Neutrophil (primary cell): ENCODE data around the gene RPTOR.

ENCODE experiments used
- H3K27ac ChIP-seq: fragments of 200-600 bp; sonication (generic); 2 replicates; pipeline ENCODE4 v1.5.1; 2016; ENCODE audit warnings: mild to moderate bottlenecking, moderate library complexity
- H3K27me3 ChIP-seq: fragments of 200-600 bp; sonication (generic); 2 replicates; pipeline ENCODE4 v1.6.0; 2016; ENCODE audit warnings: mild to moderate bottlenecking
- H3K36me3 ChIP-seq: fragments of 200-600 bp; sonication (generic); 2 replicates; pipeline ENCODE4 v1.5.1; 2017
- H3K4me1 ChIP-seq, 2 experiments: fragments of 200-600 bp in 1 of 2; sonication (generic) in 1 of 2; 1 replicate in 1 of 2; 2 replicates in 1 of 2; pipeline versions ENCODE4 v1.5.1 to v1.6.1; 2013 to 2016; ENCODE audit warnings: low read depth in 1 of 2, low read length in 1 of 2, mild to moderate bottlenecking in 1 of 2, moderate library complexity in 1 of 2; ENCODE audit not compliant: control insufficient read depth in 1 of 2, insufficient read depth in 1 of 2
- H3K4me3 ChIP-seq, 2 experiments: fragments of 200-600 bp in 1 of 2; sonication (generic) in 1 of 2; 1 replicate in 1 of 2; 2 replicates in 1 of 2; pipeline ENCODE4 v1.5.1; 2013 to 2016; ENCODE audit warnings: low read depth in 1 of 2, low read length in 1 of 2, mild to moderate bottlenecking in 1 of 2, moderate library complexity in 1 of 2
- H3K9me3 ChIP-seq: fragments of 200-600 bp; sonication (generic); 2 replicates; pipeline ENCODE4 v1.5.1; 2016
- TF ChIP-seq, protein P1 (sequence below): fragments of 200-600 bp; sonication (generic); IDR thresholded peaks from 2 replicates; pipeline ENCODE4 v1.5.1; 2016; ENCODE audit warnings: antibody characterized with exemption

RPTOR gene

DNA sequence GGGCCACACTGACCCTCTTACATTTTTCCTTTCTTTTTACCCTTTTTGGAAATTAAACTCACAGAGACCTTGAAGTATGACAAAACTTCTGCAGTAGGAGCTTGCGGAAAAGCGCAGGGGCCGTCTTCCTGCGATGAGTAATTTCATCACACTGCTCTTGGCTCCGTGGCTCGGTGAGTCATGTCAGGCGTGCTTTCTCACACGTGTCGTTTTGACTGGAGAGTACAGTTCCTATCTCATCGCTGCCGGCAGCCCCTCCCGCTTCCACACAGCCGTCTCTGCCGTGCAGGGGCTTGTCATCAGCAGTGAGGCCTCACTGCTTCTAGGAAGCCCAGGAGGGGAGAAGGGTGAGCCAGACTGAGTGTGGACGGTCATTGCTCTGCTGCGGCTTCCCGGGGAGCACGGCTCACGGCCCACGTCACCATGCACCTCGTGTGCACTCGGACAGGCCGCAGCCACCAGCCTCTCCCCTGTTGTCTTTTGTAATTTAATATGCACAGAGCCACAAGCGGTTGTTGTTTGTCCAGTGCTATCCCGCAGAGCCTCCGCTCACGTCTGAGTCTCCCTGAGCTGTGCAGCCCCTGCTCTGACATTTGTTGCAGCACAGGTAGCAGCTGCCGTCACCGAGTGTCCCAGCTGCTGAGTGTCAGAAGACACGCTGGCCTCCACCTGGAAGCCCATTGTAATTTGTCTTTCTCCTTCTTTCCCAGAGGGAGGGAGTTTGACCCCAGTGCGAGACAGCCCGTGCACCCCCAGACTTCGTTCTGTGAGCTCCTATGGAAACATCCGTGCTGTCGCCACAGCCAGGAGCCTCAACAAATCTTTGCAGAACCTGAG lies 347.6 kb downstream of the RPTOR start:
- TF ChIP-seq, protein P1, sequence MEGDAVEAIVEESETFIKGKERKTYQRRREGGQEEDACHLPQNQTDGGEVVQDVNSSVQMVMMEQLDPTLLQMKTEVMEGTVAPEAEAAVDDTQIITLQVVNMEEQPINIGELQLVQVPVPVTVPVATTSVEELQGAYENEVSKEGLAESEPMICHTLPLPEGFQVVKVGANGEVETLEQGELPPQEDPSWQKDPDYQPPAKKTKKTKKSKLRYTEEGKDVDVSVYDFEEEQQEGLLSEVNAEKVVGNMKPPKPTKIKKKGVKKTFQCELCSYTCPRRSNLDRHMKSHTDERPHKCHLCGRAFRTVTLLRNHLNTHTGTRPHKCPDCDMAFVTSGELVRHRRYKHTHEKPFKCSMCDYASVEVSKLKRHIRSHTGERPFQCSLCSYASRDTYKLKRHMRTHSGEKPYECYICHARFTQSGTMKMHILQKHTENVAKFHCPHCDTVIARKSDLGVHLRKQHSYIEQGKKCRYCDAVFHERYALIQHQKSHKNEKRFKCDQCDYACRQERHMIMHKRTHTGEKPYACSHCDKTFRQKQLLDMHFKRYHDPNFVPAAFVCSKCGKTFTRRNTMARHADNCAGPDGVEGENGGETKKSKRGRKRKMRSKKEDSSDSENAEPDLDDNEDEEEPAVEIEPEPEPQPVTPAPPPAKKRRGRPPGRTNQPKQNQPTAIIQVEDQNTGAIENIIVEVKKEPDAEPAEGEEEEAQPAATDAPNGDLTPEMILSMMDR: no peak

DNA sequence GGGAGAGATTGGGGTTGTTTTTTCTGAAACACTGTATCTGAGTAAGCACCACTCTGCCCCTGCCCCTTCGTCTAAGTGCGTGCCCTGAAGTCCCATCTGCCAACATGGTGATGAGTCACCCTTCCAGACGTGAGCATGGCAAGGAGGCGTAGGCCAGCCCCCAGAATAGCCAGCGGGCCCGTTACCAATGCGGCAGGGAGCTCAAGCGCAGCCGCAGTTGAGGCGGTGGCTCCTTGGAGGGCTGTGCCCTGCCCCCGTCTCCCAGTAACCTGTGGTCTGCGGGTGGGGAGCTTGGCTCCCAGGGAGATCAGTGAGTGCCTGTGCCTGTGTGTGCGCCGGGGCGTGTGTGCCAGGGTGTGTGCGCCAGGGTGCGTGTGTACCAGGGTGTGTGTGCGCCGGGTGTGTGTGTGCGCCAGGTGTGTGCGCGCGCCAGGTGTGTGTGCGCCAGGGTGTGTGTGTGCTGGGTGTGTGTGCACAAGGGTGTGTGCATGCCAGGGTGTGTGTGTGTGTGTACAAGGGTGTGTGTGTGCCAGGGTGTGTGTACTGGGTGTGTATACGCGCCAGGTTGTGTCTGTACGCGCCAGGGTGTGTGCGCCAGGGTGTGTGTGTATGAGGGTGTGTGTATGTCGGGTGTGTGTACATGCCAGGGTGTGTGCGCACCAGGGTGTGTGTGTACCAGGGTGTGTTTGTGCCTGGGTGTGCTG lies 348.4 kb downstream of the RPTOR start:
- Histone ChIP-seq H3K27me3 (no peaks in the 10 kb centered on the region), H3K36me3 (peaks cover 19% of the 10 kb centered on the region), H3K27ac (no peak overlapping the region), H3K4me1 (peaks cover 21 to 31% of the 10 kb centered on the region in 2 experiments), H3K4me3 (no peak overlapping the region), H3K9me3 (no peaks in the 10 kb centered on the region)
- TF ChIP-seq, protein P1: no peak

More for the DNA sequence above, 347.6 kb downstream of the RPTOR start:
- Histone ChIP-seq H3K36me3 (peaks cover 19% of the 10 kb centered on the region), H3K9me3 (no peaks in the 10 kb centered on the region), H3K4me1 (peaks cover 21 to 31% of the 10 kb centered on the region in 2 experiments), H3K27me3 (no peaks in the 10 kb centered on the region), H3K27ac (peak overlapping the region; percentile 69), H3K4me3 (peak overlapping the region in 1 of 2 experiments; percentile 28)

- H3K36me3 ChIP-seq: peaks cover 19% of the 10 kb centered on the region
- no peak overlapping the region for H3K4me3 ChIP-seq
- H3K27ac ChIP-seq: no peak overlapping the region
- H3K4me1 ChIP-seq: peaks cover 21 to 31% of the 10 kb centered on the region in 2 experiments
- no peaks in the 10 kb centered on the region for H3K9me3 ChIP-seq
- TF ChIP-seq, protein P1: no peak
- no peaks in the 10 kb centered on the region for H3K27me3 ChIP-seq
Observed at GRCh38 chr17:80893604-80894438, 349.2 kb downstream of the RPTOR start.

DNA sequence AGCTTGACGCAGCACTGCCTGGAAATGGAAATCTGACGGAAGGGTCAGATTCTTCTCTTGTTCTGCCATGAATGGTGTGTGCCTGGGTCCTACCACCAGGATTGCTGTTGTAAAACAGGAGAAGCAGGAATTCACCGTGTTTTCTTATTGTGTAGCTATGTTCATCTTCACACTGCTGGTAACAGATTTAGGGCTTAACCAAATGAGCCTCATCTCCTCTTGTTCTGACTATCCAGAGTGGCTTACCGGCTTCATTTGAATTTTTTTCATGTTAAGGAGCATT lies 349.7 kb downstream of the RPTOR start:
- TF ChIP-seq, protein P1: no peak
- no peak overlapping the region for H3K4me3 ChIP-seq
- no peaks in the 10 kb centered on the region for H3K9me3 ChIP-seq
- no peak overlapping the region for H3K27ac ChIP-seq
- peaks cover 21 to 31% of the 10 kb centered on the region in 2 experiments for H3K4me1 ChIP-seq
- peaks cover 19% of the 10 kb centered on the region for H3K36me3 ChIP-seq
- H3K27me3 ChIP-seq: no peaks in the 10 kb centered on the region

DNA sequence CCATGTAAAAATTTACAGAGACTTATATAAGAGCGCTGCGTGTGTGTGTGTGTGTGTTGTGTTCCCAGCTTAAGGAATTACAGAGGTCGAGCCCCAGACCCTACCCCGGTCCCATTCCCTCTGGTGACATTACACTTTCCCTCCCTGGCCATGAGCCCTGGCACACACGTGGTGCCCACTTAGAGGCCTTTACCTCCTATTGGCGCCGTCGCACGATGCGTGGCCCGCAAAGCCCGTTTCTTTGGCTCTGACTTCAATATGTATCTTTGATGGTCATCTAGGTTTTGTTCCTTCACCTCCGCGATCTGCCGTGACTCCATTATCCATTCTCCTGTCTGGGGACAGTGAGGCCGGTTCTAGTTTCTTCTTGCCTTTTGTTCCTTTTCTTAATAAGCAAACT lies 350.1 kb downstream of the RPTOR start:
- Histone ChIP-seq H3K4me3 (no peak overlapping the region), H3K9me3 (no peaks in the 10 kb centered on the region), H3K27ac (no peak overlapping the region), H3K36me3 (peaks cover 19% of the 10 kb centered on the region), H3K27me3 (no peaks in the 10 kb centered on the region), H3K4me1 (peaks cover 21 to 31% of the 10 kb centered on the region in 2 experiments)
- TF ChIP-seq, protein P1: no peak
